Activated CD4-positive, alpha-beta T cell treated with anti-CD3 and anti-CD28 coated beads, Interleukin-2, amount 10 ng/mL, durations not matched to agents 24 days and 14 days (primary cell): ENCODE data around the gene FXYD6. TPM values are rescaled to one million over a fixed set of nuclear protein-coding genes. Genes with fewer than 3 reads are reported as not detected.

ENCODE experiments used
- DNase-seq: peaks from one replicate; pipeline ENCODE4 v3.0.0; 2022
- H3K27ac Mint-ChIP-seq: one replicate; pipeline ENCODE4 v1.8.0; 2022; ENCODE audit warnings: mild to moderate bottlenecking, mixed read lengths
- H3K27me3 Mint-ChIP-seq: one replicate; pipeline ENCODE4 v1.8.0; 2022; ENCODE audit warnings: mixed read lengths
- H3K36me3 Mint-ChIP-seq: one replicate; pipeline ENCODE4 v1.8.0; 2022; ENCODE audit warnings: low read depth, mild to moderate bottlenecking, mixed read lengths
- H3K4me1 Mint-ChIP-seq: one replicate; pipeline ENCODE4 v1.8.0; 2021; ENCODE audit warnings: mixed read lengths
- H3K4me3 Mint-ChIP-seq: one replicate; pipeline ENCODE4 v1.8.0; 2022; ENCODE audit warnings: mild to moderate bottlenecking, moderate library complexity, mixed read lengths
- H3K9me3 Mint-ChIP-seq: one replicate; pipeline ENCODE4 v1.8.0; 2021; ENCODE audit warnings: mixed read lengths
- intact Hi-C: fragments of 100-400 bp; cut with micrococcal nuclease; formaldehyde crosslinking; loops from one replicate; pipeline ENCODE4 v1.15.1; 2023
- total RNA-seq: library from RNA; stranded (reverse); gene quantifications from 2 replicates; pipeline ENCODE4 v1.2.3, GENCODE V29; 2022

Gene FXYD6
- total RNA-seq, 1 donor from 2014 or later: not detected

DNA sequence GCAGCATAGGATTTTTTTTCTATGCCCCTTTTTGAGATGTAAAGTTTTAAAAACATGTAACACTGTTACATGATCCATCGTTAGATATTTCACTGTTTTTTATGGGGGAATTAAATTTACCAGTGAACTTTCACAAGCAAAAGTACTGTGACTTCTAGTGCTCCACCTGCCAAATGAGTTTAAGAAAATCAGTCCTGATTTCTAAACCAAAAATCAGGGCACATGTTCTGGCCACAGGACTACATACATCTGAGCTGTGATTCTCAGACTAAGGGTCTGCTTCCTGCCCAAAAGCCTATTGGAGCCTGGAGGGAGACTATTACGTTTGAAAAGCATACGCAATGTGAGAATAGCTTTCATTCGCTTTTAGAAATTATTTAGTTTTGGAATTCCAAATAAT lies 30.3 kb upstream of the FXYD6 start:
- intact Hi-C loops: loop anchor here (1.0 to 5.0 kb wide), 2 partner anchors 41 to 96 kb away; no protein-coding TSS in a partner anchor
- no peak overlapping the region for H3K27ac Mint-ChIP-seq
- H3K4me1 Mint-ChIP-seq: peaks cover 18% of the 10 kb centered on the region
- DNase-seq: no peak
- no peaks in the 10 kb centered on the region for H3K27me3 Mint-ChIP-seq
- no peaks in the 10 kb centered on the region for H3K9me3 Mint-ChIP-seq
- H3K4me3 Mint-ChIP-seq: no peak overlapping the region
- H3K36me3 Mint-ChIP-seq: no peaks in the 10 kb centered on the region

DNA sequence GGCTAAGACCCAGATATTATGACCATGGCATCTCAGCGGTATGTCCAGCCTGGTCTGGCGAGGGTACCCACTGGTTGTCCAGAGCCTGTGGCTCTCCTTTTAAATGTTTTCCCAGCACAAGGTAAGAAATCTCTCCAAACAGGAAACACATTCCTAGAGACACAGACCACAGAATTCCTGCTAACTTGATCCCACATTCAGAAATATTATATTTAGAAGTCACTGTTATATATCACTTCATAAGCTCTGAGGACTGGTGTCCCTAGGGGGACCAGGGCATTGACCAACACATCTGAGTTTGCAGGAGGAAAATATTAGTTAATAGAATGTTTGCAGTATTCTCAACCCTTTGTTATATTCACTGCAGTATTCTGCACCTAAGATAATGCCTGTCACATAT lies 29.7 kb upstream of the FXYD6 start:
- H3K9me3 Mint-ChIP-seq: no peaks in the 10 kb centered on the region
- H3K4me3 Mint-ChIP-seq: no peak overlapping the region
- no peaks in the 10 kb centered on the region for H3K27me3 Mint-ChIP-seq
- DNase-seq: no peak
- intact Hi-C loops: loop anchor here (5.0 kb wide), 1 partner anchor 41 kb away; no protein-coding TSS in a partner anchor
- no peaks in the 10 kb centered on the region for H3K36me3 Mint-ChIP-seq
- H3K27ac Mint-ChIP-seq: no peak overlapping the region
- H3K4me1 Mint-ChIP-seq: peaks cover 18% of the 10 kb centered on the region

DNA sequence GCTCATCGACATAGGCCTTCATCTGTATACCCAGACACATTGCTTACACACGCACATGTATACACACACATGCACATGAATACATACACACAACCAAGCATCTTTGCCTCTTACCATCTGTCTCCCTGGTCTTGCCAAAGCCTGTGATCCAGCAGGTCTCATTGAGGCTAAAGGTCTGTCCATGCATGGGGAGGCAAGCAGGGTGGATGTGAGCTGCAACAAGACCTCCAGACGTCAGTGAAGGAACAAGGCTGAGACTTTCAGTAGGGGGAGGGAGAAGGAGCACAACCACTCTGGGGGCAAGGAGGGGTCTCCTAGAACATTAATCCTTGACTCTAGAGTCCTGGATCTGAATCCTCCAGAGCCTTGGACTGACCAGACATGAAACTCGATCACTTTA lies 29.1 kb upstream of the FXYD6 start:
- Mint-ChIP-seq H3K4me1 (peaks cover 18% of the 10 kb centered on the region), H3K27me3 (no peaks in the 10 kb centered on the region), H3K4me3 (no peak overlapping the region), H3K36me3 (no peaks in the 10 kb centered on the region), H3K9me3 (no peaks in the 10 kb centered on the region), H3K27ac (no peak overlapping the region)
- intact Hi-C loops: loop anchor here (5.0 kb wide), 1 partner anchor 42 kb away; no protein-coding TSS in a partner anchor
- DNase-seq: no peak

DNA sequence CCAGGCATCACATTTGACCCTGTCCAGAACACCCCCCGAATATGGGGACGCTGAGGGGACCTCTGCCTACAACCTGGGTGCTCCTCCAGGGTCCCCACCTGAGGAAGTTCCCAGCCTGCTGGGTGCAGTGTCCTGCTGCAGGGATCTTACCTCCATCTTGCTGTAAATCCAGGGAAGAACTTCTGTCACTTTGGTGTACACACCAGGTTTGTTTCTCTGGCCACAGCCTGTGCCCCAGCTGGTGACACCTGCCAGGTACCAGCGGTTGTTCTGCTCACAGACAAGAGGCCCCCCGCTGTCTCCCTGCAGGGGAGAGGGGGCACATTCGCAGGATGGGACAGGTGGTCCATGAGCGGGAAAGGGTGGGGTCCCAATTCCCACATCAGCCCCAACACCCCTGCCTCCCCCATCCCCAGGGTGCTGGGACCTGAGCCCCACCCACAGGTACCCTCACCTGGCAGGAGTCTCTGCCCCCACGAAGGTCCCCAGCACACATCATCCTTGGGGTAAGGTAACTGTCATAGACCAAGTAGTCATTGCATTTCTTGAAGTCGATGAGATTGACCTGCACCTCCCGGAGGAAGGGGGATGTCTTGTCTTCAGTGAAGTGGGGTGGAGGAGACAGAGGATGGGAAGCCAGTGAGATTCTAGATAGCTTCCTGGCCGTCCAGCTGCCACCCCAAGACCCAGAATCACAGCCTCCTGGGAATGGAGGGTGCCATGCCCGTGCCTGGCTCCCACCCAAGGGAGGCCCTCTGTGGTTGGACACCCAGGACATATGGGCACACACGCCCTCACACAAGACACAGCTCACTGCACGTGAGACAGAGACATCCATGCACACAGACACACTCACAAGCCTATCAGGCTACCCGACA lies 27.3 kb upstream of the FXYD6 start:
- Mint-ChIP-seq H3K4me1 (peaks cover 21% of the 10 kb centered on the region), H3K27me3 (peaks cover 6% of the 10 kb centered on the region)
- intact Hi-C loops: no loop called here

DNA sequence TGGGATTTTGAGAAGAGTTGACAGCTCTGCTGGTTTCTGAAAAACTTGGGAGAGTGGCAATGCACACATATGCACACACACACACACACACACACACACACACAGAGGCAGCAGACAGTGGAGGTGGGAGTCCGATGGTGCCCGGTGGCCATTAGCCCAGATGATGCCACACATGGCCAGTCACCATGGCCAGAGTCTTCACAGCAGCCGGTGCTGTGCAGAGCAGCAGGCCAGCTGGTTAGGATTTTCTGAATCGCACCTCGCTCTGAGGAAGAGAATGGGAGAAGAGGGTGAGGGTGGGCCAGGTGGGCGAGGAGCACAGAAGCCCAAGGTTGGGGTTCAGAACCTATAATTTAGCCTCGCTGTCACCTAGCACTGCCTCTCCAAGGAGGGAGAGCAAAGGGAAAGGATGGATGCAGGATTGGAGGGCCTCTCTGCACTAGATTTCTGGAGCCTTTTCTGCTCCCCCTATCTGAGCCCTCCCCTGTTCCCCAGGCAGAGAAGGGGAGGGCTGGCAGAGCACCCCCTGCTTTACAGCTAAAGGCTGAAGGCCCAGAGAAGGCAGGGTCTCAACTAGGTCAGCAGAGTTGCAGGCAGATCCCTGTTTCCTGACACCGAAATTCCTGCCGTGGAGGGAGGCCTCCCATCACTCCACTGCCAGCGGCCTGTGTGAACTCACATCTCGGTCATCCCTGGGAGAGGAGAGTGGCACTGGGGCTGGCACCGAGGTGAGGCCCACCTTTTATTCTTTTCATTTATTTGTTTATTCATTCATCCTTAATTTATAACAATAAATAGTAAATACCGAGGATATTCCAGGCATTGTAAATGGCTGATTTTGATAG lies 25.8 kb upstream of the FXYD6 start:
- no peaks in the 10 kb centered on the region for H3K9me3 Mint-ChIP-seq
- no peak overlapping the region for H3K27ac Mint-ChIP-seq
- peaks cover 6% of the 10 kb centered on the region for H3K27me3 Mint-ChIP-seq
- DNase-seq: no peak
- intact Hi-C loops: no loop called here
- no peak overlapping the region for H3K4me3 Mint-ChIP-seq
- H3K4me1 Mint-ChIP-seq: peaks cover 11% of the 10 kb centered on the region
- no peaks in the 10 kb centered on the region for H3K36me3 Mint-ChIP-seq

More for the DNA sequence above, 27.3 kb upstream of the FXYD6 start:
- Mint-ChIP-seq H3K36me3 (no peaks in the 10 kb centered on the region), H3K4me3 (no peak overlapping the region), H3K9me3 (no peaks in the 10 kb centered on the region), H3K27ac (no peak overlapping the region)
- no peak for DNase-seq

DNA sequence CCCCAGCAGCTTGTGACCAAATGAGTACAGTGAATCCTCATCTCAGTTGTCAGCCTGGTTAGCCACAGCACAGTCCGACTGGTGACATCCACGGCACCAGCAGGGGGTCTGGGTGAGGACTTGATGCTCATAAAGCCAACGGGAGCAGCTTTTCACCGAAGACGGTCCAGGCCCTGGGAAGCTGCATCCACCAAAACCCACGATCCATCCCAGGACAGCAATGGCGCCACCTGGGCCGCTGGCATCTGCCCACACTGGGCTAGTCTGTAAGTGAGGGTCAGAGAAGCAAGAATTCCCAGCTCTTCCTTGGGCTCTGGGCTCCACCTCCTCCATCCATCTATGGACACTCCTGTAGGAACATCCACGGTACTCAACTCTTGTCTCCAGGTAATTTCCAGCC lies 25.1 kb upstream of the FXYD6 start:
- DNase-seq: no peak
- intact Hi-C loops: no loop called here

DNA sequence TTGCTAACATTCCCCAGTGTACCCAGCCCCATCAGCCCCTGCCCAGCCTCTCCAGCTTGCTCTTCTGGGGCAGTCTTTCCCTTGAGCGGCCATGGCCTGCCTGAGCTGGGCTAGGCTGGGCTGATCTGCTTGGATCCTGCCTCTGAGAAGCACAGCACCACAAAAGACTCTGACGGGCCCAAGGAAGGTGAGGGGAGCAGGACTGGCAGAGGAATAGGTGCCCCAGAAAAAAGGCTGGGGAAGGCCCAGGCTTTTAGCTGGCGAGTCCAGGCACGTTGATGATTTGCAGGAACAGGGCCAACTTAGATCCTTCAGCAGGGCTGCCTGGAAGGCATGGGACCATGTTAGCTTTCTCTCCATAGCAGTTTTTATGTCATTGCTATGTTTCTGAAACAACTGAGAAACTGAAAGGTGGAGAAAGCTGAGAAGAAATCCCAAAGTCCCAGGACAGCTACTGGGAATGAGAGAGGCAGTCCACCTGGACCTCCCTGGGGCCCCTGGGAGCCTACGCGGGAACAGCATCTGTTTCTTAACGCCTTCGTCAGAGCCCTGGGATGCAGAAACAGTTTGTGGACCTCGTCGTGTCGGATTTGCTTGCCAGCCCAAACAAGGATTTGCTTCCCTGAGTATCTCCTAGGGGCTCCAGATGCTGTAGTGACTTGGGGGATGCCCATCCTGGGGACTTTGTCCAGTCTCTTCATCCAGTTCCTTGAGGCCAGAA lies 24.4 kb upstream of the FXYD6 start:
- Mint-ChIP-seq H3K36me3 (no peaks in the 10 kb centered on the region), H3K4me1 (peaks cover 7% of the 10 kb centered on the region), H3K9me3 (no peaks in the 10 kb centered on the region), H3K27me3 (peaks cover 17% of the 10 kb centered on the region), H3K27ac (no peak overlapping the region), H3K4me3 (no peak overlapping the region)
- intact Hi-C loops: no loop called here
- DNase-seq: no peak

More for the DNA sequence above, 25.1 kb upstream of the FXYD6 start:
- H3K9me3 Mint-ChIP-seq: no peaks in the 10 kb centered on the region
- H3K4me3 Mint-ChIP-seq: no peak overlapping the region
- peaks cover 10% of the 10 kb centered on the region for H3K27me3 Mint-ChIP-seq
- no peaks in the 10 kb centered on the region for H3K36me3 Mint-ChIP-seq
- H3K27ac Mint-ChIP-seq: no peak overlapping the region
- peaks cover 8% of the 10 kb centered on the region for H3K4me1 Mint-ChIP-seq

DNA sequence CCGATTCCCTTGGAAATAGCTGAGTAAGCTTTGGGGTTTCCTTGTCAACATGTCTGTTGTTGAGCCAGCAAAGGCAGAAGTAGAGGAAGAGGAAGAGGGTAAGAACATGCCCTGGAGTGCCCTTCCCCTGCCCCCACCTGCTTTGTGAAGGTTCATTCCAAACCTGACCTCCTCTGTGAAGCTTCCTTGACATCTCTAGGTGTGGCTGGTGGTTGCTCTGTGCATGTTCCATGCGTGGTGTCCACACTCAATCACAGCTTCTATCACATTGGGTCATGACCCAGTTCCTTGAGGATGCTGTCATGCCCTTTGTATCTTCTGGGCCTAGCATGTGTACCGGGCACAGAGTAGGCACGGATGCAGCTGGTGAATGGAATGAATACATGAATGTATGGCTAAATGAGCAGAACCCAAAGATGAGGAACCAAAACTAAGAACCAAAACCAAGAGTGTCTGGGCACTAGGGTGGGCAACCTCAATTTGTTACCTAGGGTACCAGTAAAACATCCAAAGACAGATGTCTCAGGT lies 23.7 kb upstream of the FXYD6 start:
- Mint-ChIP-seq H3K27ac (no peak overlapping the region), H3K9me3 (no peaks in the 10 kb centered on the region), H3K27me3 (peaks cover 23% of the 10 kb centered on the region), H3K36me3 (no peaks in the 10 kb centered on the region), H3K4me3 (no peak overlapping the region), H3K4me1 (peaks cover 7% of the 10 kb centered on the region)
- no peak for DNase-seq
- intact Hi-C loops: no loop called here

DNA sequence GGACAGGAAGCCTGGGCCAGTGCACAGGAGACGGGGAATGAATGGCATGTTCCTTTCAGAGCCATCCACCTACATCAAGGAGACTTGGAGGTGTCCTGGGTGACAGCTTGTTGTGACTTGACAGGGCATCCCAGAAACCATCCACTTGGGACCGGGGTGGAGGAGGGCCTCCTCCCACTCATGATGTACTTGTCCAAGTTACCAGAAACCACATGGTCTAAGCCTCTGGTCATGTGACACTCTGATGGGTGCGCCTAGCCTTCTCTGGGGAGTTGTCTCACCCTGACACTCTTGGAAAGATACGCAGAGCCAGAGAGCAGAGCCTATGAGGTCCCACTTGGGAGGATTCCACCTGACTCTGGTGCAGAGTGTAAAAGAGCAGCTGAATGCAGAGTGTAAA lies 21.6 kb upstream of the FXYD6 start:
- Mint-ChIP-seq H3K36me3 (no peaks in the 10 kb centered on the region), H3K9me3 (peaks cover 5% of the 10 kb centered on the region), H3K4me3 (no peak overlapping the region), H3K27ac (no peak overlapping the region), H3K4me1 (peaks cover 7% of the 10 kb centered on the region), H3K27me3 (peaks cover 39% of the 10 kb centered on the region)
- no peak for DNase-seq
- intact Hi-C loops: loop anchor here (5.0 kb wide), 1 partner anchor 46 kb away; no protein-coding TSS in a partner anchor

DNA sequence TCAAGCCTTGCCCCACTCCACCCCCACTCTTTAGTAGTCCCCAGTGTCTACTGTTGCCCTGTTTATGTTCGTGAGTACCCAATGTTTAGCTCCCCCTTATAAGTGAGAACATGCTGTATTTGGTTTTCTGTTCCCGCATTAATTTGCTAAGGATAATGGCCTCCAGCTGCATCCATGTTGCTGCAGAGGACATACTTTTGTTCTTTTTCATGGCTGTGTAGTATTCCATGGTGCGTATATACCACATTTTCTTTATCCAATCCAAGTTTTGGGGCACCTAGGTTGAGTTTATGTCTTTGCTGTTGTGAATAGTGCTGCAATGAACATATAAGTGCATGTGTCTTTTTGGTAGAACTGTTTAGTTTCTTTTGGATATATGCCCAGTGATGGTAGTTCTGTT lies 16.2 kb upstream of the FXYD6 start:
- Mint-ChIP-seq H3K27ac (no peak overlapping the region), H3K9me3 (peaks cover 11% of the 10 kb centered on the region), H3K36me3 (no peaks in the 10 kb centered on the region), H3K4me3 (no peak overlapping the region), H3K27me3 (peaks cover 55% of the 10 kb centered on the region), H3K4me1 (no peaks in the 10 kb centered on the region)
- intact Hi-C loops: no loop called here
- DNase-seq: no peak

DNA sequence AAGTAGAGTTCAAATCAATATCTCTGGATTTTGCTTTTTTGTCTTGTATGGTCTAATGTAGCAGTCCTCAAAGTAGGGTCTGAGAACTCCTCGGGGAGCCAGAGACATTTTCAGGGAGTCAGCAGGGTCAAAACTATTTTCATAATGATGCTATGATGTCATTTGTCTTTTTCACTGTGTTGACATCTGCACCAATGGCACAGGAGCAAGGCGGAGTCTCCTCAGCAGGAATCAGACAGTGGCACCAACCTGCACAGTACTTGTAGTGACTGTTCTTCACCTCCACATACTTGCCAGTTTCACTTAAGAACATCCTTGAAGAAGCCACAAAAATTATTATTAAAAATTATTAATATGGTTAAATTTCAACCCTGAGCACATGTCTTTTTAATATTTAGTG lies 14.9 kb upstream of the FXYD6 start:
- intact Hi-C loops: no loop called here
- no peak overlapping the region for H3K4me3 Mint-ChIP-seq
- H3K27ac Mint-ChIP-seq: no peak overlapping the region
- H3K27me3 Mint-ChIP-seq: peaks cover 50% of the 10 kb centered on the region
- H3K4me1 Mint-ChIP-seq: no peaks in the 10 kb centered on the region
- H3K9me3 Mint-ChIP-seq: peaks cover 11% of the 10 kb centered on the region
- no peak for DNase-seq
- no peaks in the 10 kb centered on the region for H3K36me3 Mint-ChIP-seq

DNA sequence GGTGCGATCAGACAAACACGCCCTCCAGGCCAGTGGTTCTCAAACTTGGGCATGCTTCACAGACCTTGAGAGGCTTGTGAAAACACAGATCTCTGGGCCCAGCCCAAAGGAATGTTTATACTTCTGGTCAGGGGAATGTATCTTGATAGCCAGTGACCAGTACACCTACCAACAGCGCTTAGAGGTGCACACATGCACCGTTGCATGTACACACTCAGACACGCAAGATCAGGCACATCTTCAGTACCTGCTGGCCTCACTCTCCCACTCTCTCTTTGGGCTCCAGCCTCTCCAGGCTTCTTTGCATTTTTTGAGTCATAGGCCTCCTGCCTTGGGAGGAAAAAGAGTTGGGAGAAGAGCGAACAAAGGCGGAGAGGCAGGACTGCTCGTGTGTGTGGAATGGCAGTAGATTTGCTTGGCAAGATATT lies 11.7 kb upstream of the FXYD6 start:
- H3K36me3 Mint-ChIP-seq: no peaks in the 10 kb centered on the region
- H3K4me1 Mint-ChIP-seq: peaks cover 2% of the 10 kb centered on the region
- no peak overlapping the region for H3K4me3 Mint-ChIP-seq
- H3K27ac Mint-ChIP-seq: no peak overlapping the region
- H3K27me3 Mint-ChIP-seq: peaks cover 29% of the 10 kb centered on the region
- intact Hi-C loops: no loop called here
- peaks cover 6% of the 10 kb centered on the region for H3K9me3 Mint-ChIP-seq
- no peak for DNase-seq

DNA sequence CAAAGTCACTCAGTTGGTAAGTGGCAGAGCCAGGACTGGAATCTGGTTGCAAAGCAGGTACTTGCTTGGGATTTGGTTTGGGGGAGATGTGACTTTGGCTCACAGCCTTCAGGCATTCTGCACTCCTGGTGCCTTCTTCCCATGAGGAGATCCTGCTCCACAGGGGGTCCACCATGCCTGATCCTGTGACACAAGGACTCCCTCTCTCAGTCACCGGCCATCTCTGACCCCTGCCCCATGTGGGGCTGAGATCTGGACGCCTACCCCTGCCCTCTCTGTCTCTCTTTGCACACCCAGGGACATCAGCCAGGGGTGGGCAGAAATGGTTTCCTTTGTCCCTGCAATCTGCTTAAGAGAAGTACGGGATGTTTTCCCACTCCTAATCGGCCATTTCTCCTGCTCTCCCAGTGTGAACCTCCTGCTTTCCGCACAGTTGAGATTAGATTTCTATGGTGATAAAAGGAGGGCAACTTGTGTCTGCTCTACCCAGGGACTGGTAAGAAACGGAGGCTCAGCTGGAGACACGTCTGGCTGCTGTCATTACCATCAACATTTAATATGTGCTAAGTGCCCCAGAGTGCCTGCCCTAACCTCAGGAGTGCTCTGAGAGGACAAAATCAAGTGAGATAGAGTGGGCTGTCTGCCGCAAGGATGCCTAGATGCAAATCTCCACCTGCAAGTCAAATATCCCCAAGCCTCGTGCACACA lies 11.1 kb upstream of the FXYD6 start:
- Mint-ChIP-seq H3K9me3 (peaks cover under 1% of the 10 kb centered on the region), H3K27ac (no peak overlapping the region), H3K36me3 (no peaks in the 10 kb centered on the region), H3K4me3 (no peak overlapping the region), H3K4me1 (peaks cover 2% of the 10 kb centered on the region), H3K27me3 (peaks cover 25% of the 10 kb centered on the region)
- no peak for DNase-seq
- intact Hi-C loops: no loop called here
